HG03571 (cell line): ENCODE results near the gene DNAAF1.
"Not testable (repeated sequence)": the region's sequence is repeated elsewhere in the genome, so short reads cannot be mapped to it uniquely, and the experiment has no call there.

ENCODE experiments used
- ATAC-seq: cut with Tn5 transposase; IDR thresholded peaks from one replicate; pipeline ENCODE4 v1.9.1; 2021; ENCODE audit not compliant: unreplicated experiment

DNAAF1 gene

GRCh38 chr16:84205123-84205522, 60.0 kb downstream of the DNAAF1 start:
- ATAC-seq: not testable (repeated sequence)

GRCh38 chr16:84205976-84206691, 61.0 kb downstream of the DNAAF1 start:
- no peak for ATAC-seq

- ATAC-seq: no peak
These were observed 62.1 kb downstream of the DNAAF1 start for GRCh38 chr16:84207251-84207650.

GRCh38 chr16:84207879-84208278, 62.8 kb downstream of the DNAAF1 start:
- no peak for ATAC-seq

GRCh38 chr16:84209989-84210388, 64.9 kb downstream of the DNAAF1 start:
- no peak for ATAC-seq

- no peak for ATAC-seq
These were observed 67.0 kb downstream of the DNAAF1 start for GRCh38 chr16:84212154-84212553.

DNA sequence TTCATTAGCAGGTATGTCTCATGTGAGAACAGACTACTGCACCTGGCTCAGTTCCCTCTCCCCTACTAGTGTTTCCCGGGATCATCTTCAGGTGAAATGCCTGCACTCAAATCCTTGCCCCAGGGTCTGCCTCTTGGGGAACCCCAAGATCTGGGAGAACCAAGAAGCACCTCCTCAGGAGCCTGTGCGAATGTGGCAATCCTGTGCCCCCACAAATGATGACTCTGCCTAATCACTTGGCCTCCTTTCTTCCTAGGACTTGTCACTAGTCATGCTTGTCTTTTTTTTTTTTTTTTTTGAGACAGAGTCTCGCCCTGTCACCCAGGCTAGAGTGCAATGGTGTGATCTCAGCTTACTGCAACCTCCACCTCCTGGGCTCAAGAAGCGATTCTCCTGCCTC, 67.5 kb downstream of the DNAAF1 start:
- ATAC-seq: no peak

DNA sequence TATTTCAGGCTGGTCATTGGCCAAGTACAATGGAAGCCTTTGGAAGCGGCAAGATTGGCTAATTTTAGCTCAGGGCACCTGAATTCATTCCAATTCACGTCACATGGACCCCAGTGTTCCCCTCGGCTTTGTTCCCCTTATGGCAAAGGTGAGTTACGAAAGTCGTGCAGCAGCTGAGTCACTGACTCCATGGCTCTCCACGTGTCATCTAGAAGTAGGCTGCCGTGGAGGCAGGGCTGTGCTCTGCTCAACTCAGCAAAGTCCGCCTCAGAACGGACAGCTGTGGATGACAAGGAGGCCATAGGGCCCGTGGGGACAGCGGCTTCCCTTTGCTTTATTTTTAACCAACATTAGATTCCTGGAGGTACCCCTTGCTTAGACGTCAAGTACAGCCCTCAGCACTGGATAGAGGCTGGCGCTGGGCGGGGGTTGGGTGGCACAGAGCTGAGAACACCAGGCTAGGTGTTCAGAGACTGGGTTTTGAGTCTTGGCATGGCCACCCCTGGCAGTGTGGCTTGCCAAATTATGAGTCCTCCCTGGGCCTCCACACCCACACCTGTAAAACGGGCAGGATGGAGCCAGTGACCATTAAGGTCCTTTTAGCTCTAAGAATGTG, 69.5 kb downstream of the DNAAF1 start:
- no peak for ATAC-seq

DNA sequence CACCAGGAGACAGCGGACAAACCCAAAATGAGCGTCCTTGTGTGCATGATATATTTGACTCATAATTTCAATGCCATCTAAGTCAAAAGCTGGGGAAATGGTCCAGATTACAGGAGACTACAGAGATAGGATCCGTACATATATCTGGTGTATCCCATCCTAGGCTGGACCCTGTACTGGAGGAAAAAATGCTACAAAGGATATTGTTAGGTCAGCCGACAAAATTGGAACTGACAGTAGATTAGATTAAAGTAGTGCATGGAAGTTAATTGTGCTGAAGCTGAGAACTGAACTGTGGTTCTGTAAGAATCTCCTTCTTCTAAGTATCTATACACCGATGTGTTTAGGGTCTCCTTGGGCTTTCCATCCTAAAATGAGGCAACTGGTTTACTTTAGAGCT, 70.4 kb downstream of the DNAAF1 start:
- no peak for ATAC-seq

- ATAC-seq: not testable (repeated sequence)
These were observed 71.0 kb downstream of the DNAAF1 start for GRCh38 chr16:84216144-84216543.

DNA sequence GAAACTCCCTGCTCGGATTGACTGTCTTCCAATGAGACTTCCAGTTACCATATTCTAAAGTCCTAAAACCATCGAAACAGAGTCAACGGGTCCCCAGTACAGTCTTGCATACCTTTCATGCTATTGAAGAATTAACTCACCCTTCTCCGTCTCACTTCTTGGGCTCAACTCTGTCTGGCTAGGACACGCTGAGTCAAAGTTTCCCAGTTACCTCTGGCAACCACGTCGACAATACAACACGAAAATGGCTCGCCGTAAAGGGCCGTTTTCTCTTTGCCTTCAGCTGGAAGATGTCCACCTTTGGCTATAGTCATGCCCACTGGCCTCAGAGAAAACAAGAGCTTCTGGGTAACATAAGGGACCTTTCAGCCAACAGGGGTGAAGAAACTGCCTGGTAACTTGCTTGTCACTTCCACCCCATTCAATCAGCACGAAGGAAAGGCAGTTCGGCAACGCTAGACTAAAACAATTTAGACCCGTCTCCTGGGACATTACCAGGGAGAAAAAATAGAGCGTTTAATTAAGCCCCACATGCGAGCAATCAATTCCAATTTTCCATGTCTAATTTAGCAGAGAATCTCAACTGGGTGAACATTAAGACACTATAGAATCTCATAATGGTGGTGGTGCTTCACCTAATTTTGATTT, 73.2 kb downstream of the DNAAF1 start:
- ATAC-seq: no peak

DNA sequence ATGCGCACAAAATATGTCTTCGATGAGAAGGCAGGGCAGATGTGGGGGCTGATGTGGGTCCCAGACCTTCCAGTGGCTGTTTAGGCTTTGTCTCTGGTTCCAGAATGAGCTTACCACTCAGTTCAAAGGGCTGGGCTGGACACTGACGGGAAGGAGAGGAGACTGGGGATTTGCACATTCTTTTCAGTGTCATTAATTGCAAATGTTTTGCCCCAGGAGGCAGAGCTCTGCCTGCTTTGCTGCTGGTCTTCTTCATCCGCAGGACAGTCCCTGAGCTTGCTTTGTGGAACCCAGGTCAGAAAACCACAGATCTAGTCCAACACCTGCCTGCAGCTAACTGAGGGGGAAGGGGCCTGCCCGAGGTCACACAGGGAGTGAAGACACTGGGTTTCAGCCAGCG, 73.8 kb downstream of the DNAAF1 start:
- ATAC-seq: no peak

- no peak for ATAC-seq
These were observed 75.7 kb downstream of the DNAAF1 start for GRCh38 chr16:84220851-84221250.

DNA sequence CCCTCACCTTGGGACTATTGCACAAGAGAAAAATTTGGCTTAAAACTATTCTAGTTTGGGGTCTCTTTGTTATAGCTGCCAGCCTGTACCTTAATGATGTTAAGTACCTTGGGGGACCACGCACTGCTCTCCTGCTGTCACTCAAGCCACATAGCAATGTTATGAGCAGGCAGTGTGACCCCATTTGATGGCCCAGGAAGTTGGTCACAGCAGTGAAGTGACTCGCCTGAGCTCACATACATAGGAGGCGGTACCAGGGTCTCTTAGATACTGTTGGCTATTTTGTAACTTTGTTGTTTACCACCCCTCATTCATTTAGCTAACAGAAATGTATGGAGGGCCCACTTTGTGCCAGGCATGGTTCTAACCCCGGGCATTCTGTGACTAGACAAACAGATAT, 78.3 kb downstream of the DNAAF1 start:
- no peak for ATAC-seq

GRCh38 chr16:84224554-84224953, 79.4 kb downstream of the DNAAF1 start:
- ATAC-seq: no peak

DNA sequence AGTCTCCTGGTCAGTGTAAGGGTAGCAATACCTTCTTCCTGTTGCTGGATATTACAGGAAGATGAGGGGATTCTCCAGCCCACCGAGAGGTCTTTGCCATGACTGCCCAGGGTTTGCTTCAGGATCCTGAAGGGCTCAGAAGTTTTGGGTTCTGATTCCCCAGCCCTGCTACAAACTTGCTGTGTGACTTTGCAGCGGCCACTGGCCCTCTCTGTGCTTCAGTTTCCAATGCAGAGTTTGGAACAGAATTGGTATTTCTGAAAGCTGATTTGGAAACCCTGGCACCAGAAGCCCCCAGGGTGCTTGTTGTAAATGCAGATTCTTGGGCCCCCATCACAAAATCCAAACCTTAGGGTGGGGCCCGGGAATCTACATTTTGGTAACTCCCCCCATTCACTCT, 80.0 kb downstream of the DNAAF1 start:
- ATAC-seq: no peak

- ATAC-seq: no peak
These were observed 80.5 kb downstream of the DNAAF1 start for GRCh38 chr16:84225571-84225970.

DNA sequence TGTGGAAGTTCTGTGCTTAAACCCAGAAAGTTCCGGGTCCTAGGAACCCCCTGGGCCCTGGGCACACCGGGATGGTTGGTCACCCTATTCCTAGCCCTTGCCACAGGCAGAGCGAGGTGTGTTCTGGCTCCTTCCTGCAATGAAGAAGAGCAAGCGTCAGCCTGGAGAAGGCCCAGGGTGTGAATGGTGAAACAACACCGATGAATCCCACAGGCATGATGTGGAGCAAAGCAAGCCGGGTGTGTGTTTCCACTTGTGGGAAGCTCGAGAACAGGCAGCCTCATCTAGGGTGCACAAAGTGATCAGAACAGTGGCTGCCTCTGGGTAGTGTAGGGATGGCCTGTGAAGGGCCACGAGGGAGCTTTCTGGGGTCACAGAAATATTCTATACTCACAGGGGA, 80.9 kb downstream of the DNAAF1 start:
- ATAC-seq: no peak
